A549 (cell line): ENCODE results near the gene MEIS1.

Source experiments
- BHLHE40 ChIP-seq: IDR thresholded peaks from 2 replicates; pipeline ENCODE4 v1.6.1; 2012; ENCODE audit warnings: low read depth, low read length, inconsistent platforms
- CHD2 ChIP-seq: fragments of 150-350 bp; IDR thresholded peaks from 2 replicates; pipeline ENCODE4 v1.6.1; 2014; ENCODE audit warnings: low read length; ENCODE audit not compliant: partially characterized antibody
- CTCF ChIP-seq: fragments of >200 bp; sonication (Bioruptor Twin); formaldehyde crosslinking; IDR thresholded peaks from 3 replicates; pipeline ENCODE4 v1.5.1; 2016
- E2F6 ChIP-seq: IDR thresholded peaks from 2 replicates; pipeline ENCODE4 v1.6.1; 2012; ENCODE audit warnings: low read depth, borderline replicate concordance
- EP300 ChIP-seq, 2 experiments: fragments of >200 bp; sonication (Bioruptor Twin); formaldehyde crosslinking; IDR thresholded peaks; 2 replicates in 1 of 2; 3 replicates in 1 of 2; pipeline ENCODE4 v1.6.1; 2016 to 2017
- HDAC2 ChIP-seq: fragments of 200-600 bp; sonication (generic); IDR thresholded peaks from 2 replicates; pipeline ENCODE4 v1.6.1; 2016
- JUN ChIP-seq, 2 experiments: fragments of >200 bp; sonication (Bioruptor Twin); formaldehyde crosslinking; IDR thresholded peaks; 2 replicates in 1 of 2; 3 replicates in 1 of 2; pipeline ENCODE4 v1.6.1; 2016 to 2017
- KDM1A ChIP-seq: fragments of 200-600 bp; sonication (generic); IDR thresholded peaks from 2 replicates; pipeline ENCODE4 v1.6.1; 2016; ENCODE audit warnings: low read depth, mild to moderate bottlenecking
- KDM5A ChIP-seq: fragments of 200-600 bp; sonication (generic); IDR thresholded peaks from 2 replicates; pipeline ENCODE4 v1.6.1; 2016; ENCODE audit warnings: antibody characterized with exemption, mild to moderate bottlenecking
- MAX ChIP-seq: IDR thresholded peaks from 2 replicates; pipeline ENCODE4 v1.6.1; 2012
- POLR2A ChIP-seq: IDR thresholded peaks from 2 replicates; pipeline ENCODE4 v1.6.1; 2012; ENCODE audit warnings: mild to moderate bottlenecking, low read length
- POLR2AphosphoS2 ChIP-seq: conservative IDR thresholded peaks from 2 replicates; pipeline ENCODE4 v1.6.1; 2012; ENCODE audit warnings: low read length, improper control_type of control experiment, inconsistent platforms
- REST ChIP-seq: fragments of 200-600 bp; sonication (generic); IDR thresholded peaks from 2 replicates; pipeline ENCODE4 v1.6.1; 2016; ENCODE audit warnings: antibody characterized with exemption, mild to moderate bottlenecking, moderate library complexity
- ZC3H11A ChIP-seq: fragments of 450-650 bp; IDR thresholded peaks from 2 replicates; pipeline ENCODE4 v1.6.1; 2014; ENCODE audit warnings: antibody characterized with exemption, mild to moderate bottlenecking

- no peak for TF ChIP-seq E2F6
- TF ChIP-seq MAX, result no peak
- TF ChIP-seq EP300 (IDR thresholded peaks at IDR 0.05), result no peak
- TF ChIP-seq POLR2AphosphoS2, result no peak
- TF ChIP-seq CTCF, result peak; percentile 96
- no peak for TF ChIP-seq JUN (IDR thresholded peaks at IDR 0.05)
- TF ChIP-seq CHD2, result no peak
- no peak for TF ChIP-seq KDM1A
- no peak for TF ChIP-seq BHLHE40
- TF ChIP-seq POLR2A, result no peak
- TF ChIP-seq ZC3H11A, result no peak
- no peak for TF ChIP-seq HDAC2
- no peak for TF ChIP-seq REST
- TF ChIP-seq KDM5A, result no peak
Observed at GRCh38 chr2:66428986-66429612, 5.8 kb upstream of the MEIS1 start.
